ENCODE data around the gene AP1B1.

Gene AP1B1

DNA sequence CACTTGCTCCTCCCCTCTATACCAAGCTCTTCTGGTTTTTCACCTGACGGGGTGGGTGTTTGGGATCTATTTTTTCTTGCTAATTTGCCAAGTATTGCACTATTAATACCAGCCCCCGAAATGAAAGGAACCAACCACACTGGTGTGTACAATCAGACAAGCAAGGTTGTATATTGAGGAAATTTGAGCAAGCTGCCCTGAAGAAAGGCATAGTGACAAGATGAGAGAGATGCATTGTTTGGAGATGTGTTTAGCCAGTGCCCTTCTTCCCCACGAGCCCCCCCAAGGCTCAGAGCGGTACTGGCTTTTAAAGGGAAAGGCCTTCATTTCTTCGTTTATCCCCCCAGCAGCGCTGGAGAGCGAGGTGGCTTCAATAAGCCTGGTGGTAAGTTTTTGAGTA lies 97.2 kb downstream of the AP1B1 start:
- DNase-seq: no peak

DNA sequence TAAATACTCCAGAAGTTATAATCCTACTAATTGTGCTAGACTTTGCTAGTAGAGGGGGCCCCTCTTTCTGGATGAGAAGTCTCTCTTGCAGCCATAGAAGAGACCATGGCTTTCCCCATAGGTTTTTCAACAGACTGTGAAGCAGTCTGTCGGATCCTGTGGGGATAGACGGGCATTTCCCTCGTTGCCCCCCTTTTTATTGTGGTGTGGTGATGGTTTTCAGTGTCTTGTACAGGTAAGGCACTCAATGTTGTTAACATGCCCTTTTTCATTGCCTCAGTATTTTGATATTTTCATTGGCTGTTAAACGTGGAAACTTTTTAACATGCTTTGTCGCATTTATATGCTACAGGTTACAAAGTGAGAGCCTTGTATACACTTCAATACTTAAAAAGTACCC lies 98.3 kb downstream of the AP1B1 start:
- no peak for DNase-seq

DNA sequence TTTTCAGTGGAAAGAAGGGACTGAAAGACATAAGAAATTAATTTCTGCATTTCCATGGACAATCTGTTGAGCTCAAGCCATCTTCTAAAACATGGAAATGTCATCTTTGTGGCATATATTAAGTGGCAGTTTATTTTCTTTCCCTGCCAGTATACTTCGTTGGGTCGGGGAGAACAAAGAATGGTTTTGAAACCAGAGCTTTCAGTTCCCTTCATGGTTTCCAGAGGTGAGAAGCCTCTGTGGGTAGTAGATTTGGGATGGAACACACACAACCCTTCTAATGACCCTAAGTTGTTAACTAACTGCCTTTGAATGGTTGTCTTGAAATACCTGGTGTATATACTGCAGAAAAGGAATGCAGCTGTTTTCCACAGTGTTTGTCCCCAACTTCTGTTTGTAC lies 99.5 kb downstream of the AP1B1 start:
- no peak for DNase-seq

DNA sequence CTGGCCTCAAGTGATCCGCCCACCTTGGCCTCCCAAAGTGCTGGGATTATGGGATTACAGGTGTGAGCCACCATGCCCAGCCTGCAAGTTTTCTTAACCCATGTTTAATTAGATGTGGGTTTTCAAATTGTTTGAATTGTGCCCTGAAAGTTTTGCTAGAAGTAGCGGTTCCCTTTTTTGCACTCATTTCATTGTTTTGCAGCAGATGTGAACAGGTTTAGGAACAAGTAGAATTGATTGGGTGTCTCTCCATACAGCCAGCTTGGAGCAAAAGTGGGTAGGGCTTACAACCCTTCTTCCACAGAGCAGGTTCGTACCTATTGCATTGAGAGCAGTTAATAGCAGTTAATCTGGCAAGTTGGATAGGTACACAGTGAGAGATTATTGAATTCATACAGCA lies 104.2 kb downstream of the AP1B1 start:
- no peak for DNase-seq

DNA sequence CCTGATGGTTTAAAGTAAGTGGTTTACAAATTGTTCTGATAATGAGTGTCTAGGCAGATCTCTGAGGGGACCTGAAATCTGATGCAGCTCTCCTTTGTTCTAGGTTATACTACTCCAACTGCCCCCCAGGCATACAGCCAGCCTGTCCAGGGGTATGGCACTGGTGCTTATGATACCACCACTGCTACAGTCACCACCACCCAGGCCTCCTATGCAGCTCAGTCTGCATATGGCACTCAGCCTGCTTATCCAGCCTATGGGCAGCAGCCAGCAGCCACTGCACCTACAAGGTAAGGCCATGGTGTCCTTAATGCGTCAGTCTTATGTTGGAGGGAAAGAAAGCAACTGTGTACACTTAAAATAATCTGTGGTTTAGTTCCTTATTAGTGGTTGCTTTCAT lies 110.4 kb downstream of the AP1B1 start:
- no peak for DNase-seq

Measured in stimulated activated CD8-positive, alpha-beta memory T cell treated with anti-CD3 and anti-CD28 coated beads, Interleukin-4, amount 100 ng/mL, for 48 hours (primary cell).